ENCODE data around the gene CFAP77.

The CFAP77 gene

GRCh38 chr9:132457504-132458236 is 47.7 kb downstream of the CFAP77 start:
- no peak for DNase-seq

GRCh38 chr9:132458432-132458831 is 48.4 kb downstream of the CFAP77 start:
- DNase-seq: no peak

- DNase-seq: no peak
Measured at GRCh38 chr9:132459661-132460060, 49.6 kb downstream of the CFAP77 start.

- no peak for DNase-seq
Measured at GRCh38 chr9:132460240-132460639, 50.2 kb downstream of the CFAP77 start.

- DNase-seq: no peak
Measured at GRCh38 chr9:132461281-132461896, 51.4 kb downstream of the CFAP77 start.

- DNase-seq: no peak
Measured at GRCh38 chr9:132461971-132462370, 52.0 kb downstream of the CFAP77 start.

GRCh38 chr9:132464547-132464946 is 54.5 kb downstream of the CFAP77 start:
- no peak for DNase-seq

- no peak for DNase-seq
Measured at GRCh38 chr9:132465131-132465635, 55.2 kb downstream of the CFAP77 start.

GRCh38 chr9:132472199-132472598 is 62.2 kb downstream of the CFAP77 start:
- no peak for DNase-seq

- no peak for DNase-seq
Measured at GRCh38 chr9:132472599-132472998, 62.6 kb downstream of the CFAP77 start.

- DNase-seq: no peak
Measured at GRCh38 chr9:132474253-132474652, 64.2 kb downstream of the CFAP77 start.

- DNase-seq: no peak
Measured at GRCh38 chr9:132478353-132479050, 68.5 kb downstream of the CFAP77 start.

GRCh38 chr9:132479733-132480132 is 69.7 kb downstream of the CFAP77 start:
- no peak for DNase-seq

- DNase-seq: no peak
Measured at GRCh38 chr9:132481053-132481849, 71.2 kb downstream of the CFAP77 start.

GRCh38 chr9:132482196-132482813 is 72.3 kb downstream of the CFAP77 start:
- no peak for DNase-seq

GRCh38 chr9:132485393-132485792 is 75.4 kb downstream of the CFAP77 start:
- DNase-seq: no peak

GRCh38 chr9:132486706-132487350 is 76.8 kb downstream of the CFAP77 start:
- no peak for DNase-seq

GRCh38 chr9:132487351-132487791 is 77.4 kb downstream of the CFAP77 start:
- no peak for DNase-seq

GRCh38 chr9:132487980-132488535 is 78.0 kb downstream of the CFAP77 start:
- DNase-seq: no peak

GRCh38 chr9:132488626-132489025 is 78.6 kb downstream of the CFAP77 start:
- no peak for DNase-seq

- DNase-seq: no peak
Measured at GRCh38 chr9:132489536-132489935, 79.5 kb downstream of the CFAP77 start.

- no peak for DNase-seq
Measured at GRCh38 chr9:132494857-132495256, 84.8 kb downstream of the CFAP77 start.

Measured in hematopoietic multipotent progenitor cell treated with erythropoietin and hydrocortisone succinate and interleukin-3 and kit ligand, for 8 days (in vitro differentiated cells).